Measurements from ENCODE around the gene CDYL2. TPM values are rescaled to one million over a fixed set of nuclear protein-coding genes. Genes with fewer than 3 reads are reported as not detected.

Gene CDYL2
- total and polyA plus RNA-seq, 2 experiments from 2014 or later, result 2.1 to 5.2 TPM

- Histone ChIP-seq H3K9me3 (ENCODE audit: low read depth) (no peaks in the 10 kb centered on the region), H2AFZ (no peak overlapping the region), H3K9ac (no peak overlapping the region), H3K27ac (no peak overlapping the region), H3K4me1 (ENCODE audit: insufficient read depth) (no peaks in the 10 kb centered on the region), H3F3A (ENCODE audit: insufficient read depth) (0 out of 2 replicates have a peak, but pooled peaks cover 4% of the 10 kb centered on the region), H3K9me2 (ENCODE audit: insufficient read depth) (no peaks in the 10 kb centered on the region), H3K4me2 (ENCODE audit: unreplicated experiment) (no peak overlapping the region), H3K4me3 (no peak overlapping the region), H3K36me3 (ENCODE audit: low read depth) (no peaks in the 10 kb centered on the region), H4K20me1 (ENCODE audit: insufficient read depth) (no peaks in the 10 kb centered on the region), H3K27me3 (replicated peaks; ENCODE audit: insufficient read depth) (no peaks in the 10 kb centered on the region), H3K79me2 (ENCODE audit: insufficient read depth) (no peaks in the 10 kb centered on the region; the same call in 1 of the 2 replicates)
- DNase-seq, result no peak
- no peak for TF ChIP-seq EZH2 (IDR thresholded peaks at IDR 0.05; ENCODE audit: insufficient read depth, poor library complexity, severe bottlenecking)
- no peak for TF ChIP-seq EZH2phosphoT487 (IDR thresholded peaks at IDR 0.05; ENCODE audit: insufficient read depth, low read depth)
- in situ Hi-C loops (cut with MboI), result no loop called here
- 65 to 69% methylated on average over 10 of the region's 10 CpGs for WGBS, 2 experiments (ENCODE audit: low coverage in 1 of 2, low lambda C conversion rate in 2 of 2, missing lambda C conversion rate in 2 of 2)
These were observed 85.7 kb downstream of the CDYL2 start for GRCh38 chr16:80718480-80719220.

- Histone ChIP-seq H3K4me1 (ENCODE audit: insufficient read depth) (no peaks in the 10 kb centered on the region), H4K20me1 (ENCODE audit: insufficient read depth) (no peaks in the 10 kb centered on the region), H3K4me2 (ENCODE audit: unreplicated experiment) (no peak overlapping the region), H3K9ac (no peak overlapping the region), H3K36me3 (ENCODE audit: low read depth) (no peaks in the 10 kb centered on the region), H3F3A (ENCODE audit: insufficient read depth) (0 out of 2 replicates have a peak, but pooled peaks cover 4% of the 10 kb centered on the region), H2AFZ (no peak overlapping the region), H3K27me3 (replicated peaks; ENCODE audit: insufficient read depth) (no peaks in the 10 kb centered on the region), H3K4me3 (no peak overlapping the region), H3K27ac (no peak overlapping the region), H3K9me3 (ENCODE audit: low read depth) (no peaks in the 10 kb centered on the region), H3K9me2 (ENCODE audit: insufficient read depth) (no peaks in the 10 kb centered on the region), H3K79me2 (ENCODE audit: insufficient read depth) (no peaks in the 10 kb centered on the region; the same call in 1 of the 2 replicates)
- no peak for DNase-seq
- TF ChIP-seq EZH2 (IDR thresholded peaks at IDR 0.05; ENCODE audit: insufficient read depth, poor library complexity, severe bottlenecking) (no peak), EZH2phosphoT487 (IDR thresholded peaks at IDR 0.05; ENCODE audit: insufficient read depth, low read depth) (no peak)
- in situ Hi-C loops (cut with MboI), result no loop called here
- 24 to 31% methylated on average over 3 of the region's 3 CpGs for WGBS, 2 experiments (ENCODE audit: low coverage in 1 of 2, low lambda C conversion rate in 2 of 2, missing lambda C conversion rate in 2 of 2)
These were observed 86.8 kb downstream of the CDYL2 start for GRCh38 chr16:80717611-80718010.

GRCh38 chr16:80716564-80717139, 87.7 kb downstream of the CDYL2 start:
- Histone ChIP-seq H3K4me1 (ENCODE audit: insufficient read depth) (no peaks in the 10 kb centered on the region), H3K9me3 (ENCODE audit: low read depth) (no peaks in the 10 kb centered on the region), H3K79me2 (ENCODE audit: insufficient read depth) (no peaks in the 10 kb centered on the region; the same call in 1 of the 2 replicates), H2AFZ (no peak overlapping the region), H3K9ac (no peak overlapping the region), H3F3A (ENCODE audit: insufficient read depth) (0 out of 2 replicates have a peak, but pooled peaks cover 4% of the 10 kb centered on the region), H3K4me2 (ENCODE audit: unreplicated experiment) (no peak overlapping the region), H3K4me3 (no peak overlapping the region), H3K27me3 (replicated peaks; ENCODE audit: insufficient read depth) (no peaks in the 10 kb centered on the region), H4K20me1 (ENCODE audit: insufficient read depth) (no peaks in the 10 kb centered on the region), H3K9me2 (ENCODE audit: insufficient read depth) (no peaks in the 10 kb centered on the region), H3K36me3 (ENCODE audit: low read depth) (no peaks in the 10 kb centered on the region), H3K27ac (no peak overlapping the region)
- in situ Hi-C loops (cut with MboI), result no loop called here
- no peak for DNase-seq
- TF ChIP-seq EZH2phosphoT487 (IDR thresholded peaks at IDR 0.05; ENCODE audit: insufficient read depth, low read depth) (no peak), EZH2 (IDR thresholded peaks at IDR 0.05; ENCODE audit: insufficient read depth, poor library complexity, severe bottlenecking) (no peak)
- 92 to 94% methylated on average over 2 of the region's 2 CpGs for WGBS, 2 experiments (ENCODE audit: low coverage in 1 of 2, low lambda C conversion rate in 2 of 2, missing lambda C conversion rate in 2 of 2)

GRCh38 chr16:80711406-80711805, 93.0 kb downstream of the CDYL2 start:
- no peaks in the 10 kb centered on the region for H3K36me3 ChIP-seq (ENCODE audit: low read depth)
- no peak overlapping the region for H2AFZ ChIP-seq
- H3K27ac ChIP-seq, result no peak overlapping the region
- no peaks in the 10 kb centered on the region for H4K20me1 ChIP-seq (ENCODE audit: insufficient read depth)
- no peaks in the 10 kb centered on the region for H3K9me2 ChIP-seq (ENCODE audit: insufficient read depth)
- H3K9me3 ChIP-seq (ENCODE audit: low read depth), result no peaks in the 10 kb centered on the region
- H3K4me1 ChIP-seq (ENCODE audit: insufficient read depth), result no peaks in the 10 kb centered on the region
- no peak overlapping the region for H3K4me3 ChIP-seq
- no peak for TF ChIP-seq EZH2phosphoT487 (IDR thresholded peaks at IDR 0.05; ENCODE audit: insufficient read depth, low read depth)
- TF ChIP-seq EZH2 (IDR thresholded peaks at IDR 0.05; ENCODE audit: insufficient read depth, poor library complexity, severe bottlenecking), result no peak
- H3K9ac ChIP-seq, result no peak overlapping the region
- WGBS, 2 experiments (ENCODE audit: low coverage in 1 of 2, low lambda C conversion rate in 2 of 2, missing lambda C conversion rate in 2 of 2), result 79 to 87% methylated on average over 4 of the region's 4 CpGs
- no peaks in the 10 kb centered on the region for H3F3A ChIP-seq (ENCODE audit: insufficient read depth)
- no peak overlapping the region for H3K4me2 ChIP-seq (ENCODE audit: unreplicated experiment)
- H3K79me2 ChIP-seq (ENCODE audit: insufficient read depth), result peaks cover 5% of the 10 kb centered on the region; the same call in 1 of the 2 replicates
- H3K27me3 ChIP-seq (replicated peaks; ENCODE audit: insufficient read depth), result no peaks in the 10 kb centered on the region
- in situ Hi-C loops (cut with MboI), result no loop called here
- no peak for DNase-seq
